Skeletal muscle cell (primary cell): ENCODE data around the gene OTC.

Experiments used
- DNase-seq: peaks from one replicate; pipeline ENCODE4 v3.0.0-alpha.2; 2010; ENCODE audit warnings: low read depth
- H3K4me3 ChIP-seq: 2 replicates; pipeline ENCODE4 v1.5.1; 2011; ENCODE audit warnings: low read depth, mild to moderate bottlenecking, control low read depth, low read length, moderate library complexity

OTC gene

GRCh38 chrX:38352362-38352761 is at the start of gene OTC:
OTC (plus strand) TSS chrX:38352604; CDS start chrX:38352697, 93 bp downstream.
- H3K4me3 ChIP-seq, result no peak within 1 kb of the TSS
- DNase-seq, result no peak

GRCh38 chrX:38304010-38304409 is 48.4 kb upstream of the OTC start:
- no peak for DNase-seq
- no peak overlapping the region for H3K4me3 ChIP-seq

DNA sequence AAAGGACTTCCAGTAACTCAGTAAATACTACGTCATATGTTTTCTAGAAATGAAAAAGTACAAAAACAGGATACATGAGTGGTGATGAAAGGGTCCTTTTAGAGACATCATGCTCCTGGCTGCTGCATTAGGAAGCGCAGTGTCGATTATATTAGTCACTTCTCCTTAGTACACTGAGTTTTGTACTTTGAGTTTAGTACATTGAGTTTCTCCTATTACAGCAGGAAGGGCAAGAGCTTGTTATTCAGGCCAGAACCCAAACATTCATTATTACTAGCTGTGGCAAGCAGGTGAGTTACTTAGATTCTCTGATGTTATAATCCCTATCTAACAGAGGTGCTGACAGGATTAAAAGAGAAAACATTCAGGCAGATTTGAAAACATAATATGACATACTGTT is 46.4 kb upstream of the OTC start:
- peak; percentile 62 for DNase-seq
- H3K4me3 ChIP-seq, result no peak overlapping the region

GRCh38 chrX:38311743-38312142 is 40.7 kb upstream of the OTC start:
- no peak for DNase-seq
- H3K4me3 ChIP-seq, result no peak overlapping the region

- peak; percentile 45 for DNase-seq
- H3K4me3 ChIP-seq, result no peak overlapping the region
Measured at GRCh38 chrX:38312436-38312835, 40.0 kb upstream of the OTC start.

DNA sequence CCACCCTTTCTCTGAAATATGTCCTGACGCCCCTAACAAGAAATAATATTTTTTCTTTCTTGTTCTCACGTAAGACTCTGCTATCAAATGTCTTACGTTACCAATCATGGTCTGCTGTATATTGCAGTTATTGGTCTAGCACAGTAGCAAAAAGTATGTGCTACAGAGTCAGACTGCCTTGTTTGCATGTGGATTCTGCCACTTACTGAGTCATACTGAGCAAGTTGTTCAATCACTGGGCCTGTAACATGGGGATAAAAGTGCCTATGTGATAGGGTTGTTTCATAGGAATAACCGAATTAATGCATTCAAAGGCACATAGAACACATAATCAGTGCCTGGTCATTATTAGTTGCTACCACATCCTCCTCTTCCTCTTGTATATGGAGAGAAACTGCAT is 39.2 kb upstream of the OTC start:
- no peak overlapping the region for H3K4me3 ChIP-seq

GRCh38 chrX:38315186-38315585 is 37.2 kb upstream of the OTC start:
- DNase-seq, result no peak
- no peak overlapping the region for H3K4me3 ChIP-seq

More for the DNA sequence above, 39.2 kb upstream of the OTC start:
- no peak for DNase-seq

DNA sequence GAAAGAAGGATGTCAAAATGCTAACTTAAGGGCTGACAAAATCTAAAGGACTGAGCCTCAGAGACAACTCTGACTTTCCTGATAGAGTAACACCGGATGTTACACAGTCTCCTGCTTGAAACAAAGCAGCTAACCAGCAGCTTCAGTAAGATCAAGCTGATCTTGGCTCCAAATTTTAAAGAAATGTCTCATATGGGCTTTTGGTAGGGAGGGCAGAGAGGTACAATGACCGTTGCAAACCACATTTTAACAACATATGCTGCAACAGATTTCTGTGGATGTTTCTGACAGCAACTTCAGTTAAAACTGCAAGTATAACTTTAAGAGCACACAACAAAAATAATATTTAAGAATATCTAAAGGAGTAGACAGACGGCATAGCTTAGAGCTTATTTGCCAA is 34.2 kb upstream of the OTC start:
- H3K4me3 ChIP-seq, result no peak overlapping the region

GRCh38 chrX:38318606-38319005 is 33.8 kb upstream of the OTC start:
- no peak overlapping the region for H3K4me3 ChIP-seq
- DNase-seq, result no peak

More for the DNA sequence above, 34.2 kb upstream of the OTC start:
- no peak for DNase-seq

GRCh38 chrX:38320819-38321218 is 31.6 kb upstream of the OTC start:
- DNase-seq, result no peak
- no peak overlapping the region for H3K4me3 ChIP-seq

GRCh38 chrX:38326086-38326485 is 26.3 kb upstream of the OTC start:
- H3K4me3 ChIP-seq, result peak overlapping the region; percentile 66
- DNase-seq, result no peak

GRCh38 chrX:38327007-38327774 is 25.2 kb upstream of the OTC start, which contains the start of gene RPGR:
RPGR (minus strand) TSS chrX:38327509; CDS start chrX:38327367, 142 bp downstream.
- peak within 1 kb of the TSS; percentile 66 for H3K4me3 ChIP-seq
- DNase-seq, result peak; percentile 77

DNA sequence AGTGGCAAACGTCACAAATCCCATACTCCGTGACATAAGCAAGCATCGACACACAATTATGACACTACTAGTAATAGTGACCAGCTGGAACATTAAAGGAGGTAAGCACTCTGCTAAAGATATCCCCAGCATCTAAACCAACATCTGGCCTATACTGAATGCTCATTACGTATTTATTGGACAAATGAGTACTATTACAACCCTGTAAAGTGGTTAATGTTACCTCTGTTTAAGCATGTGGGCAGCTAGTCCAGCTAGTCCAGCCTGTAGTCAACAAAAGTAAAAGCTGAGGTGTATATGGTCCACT is 24.7 kb upstream of the OTC start:
- DNase-seq, result no peak
- peak overlapping the region; percentile 66 for H3K4me3 ChIP-seq

- no peak for DNase-seq
- no peak overlapping the region for H3K4me3 ChIP-seq
Measured at GRCh38 chrX:38332505-38332904, 19.9 kb upstream of the OTC start.

DNA sequence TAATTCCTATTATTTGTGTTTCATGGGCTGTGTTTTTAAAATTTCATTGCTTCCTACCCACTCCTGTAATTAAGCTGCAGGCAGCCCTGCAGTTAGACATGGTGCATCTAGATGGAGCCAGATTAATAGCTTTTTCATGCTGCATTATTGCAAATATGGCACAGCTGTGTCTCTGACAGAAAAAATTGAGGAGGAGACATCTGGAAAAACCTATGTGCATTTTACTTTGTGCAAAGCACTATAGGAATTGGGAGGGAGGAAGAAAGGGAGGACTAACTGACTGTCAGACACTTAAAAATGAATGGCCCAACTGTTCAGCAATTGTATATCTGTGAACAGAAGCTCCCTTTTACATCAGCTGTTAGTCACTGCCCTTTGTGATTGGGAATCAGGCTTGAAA is 17.0 kb upstream of the OTC start:
- DNase-seq, result no peak
- no peak overlapping the region for H3K4me3 ChIP-seq

- H3K4me3 ChIP-seq, result no peak overlapping the region
- no peak for DNase-seq
Measured at GRCh38 chrX:38336538-38337240, 15.7 kb upstream of the OTC start.

GRCh38 chrX:38341442-38341841 is 11.0 kb upstream of the OTC start:
- no peak overlapping the region for H3K4me3 ChIP-seq
- no peak for DNase-seq

DNA sequence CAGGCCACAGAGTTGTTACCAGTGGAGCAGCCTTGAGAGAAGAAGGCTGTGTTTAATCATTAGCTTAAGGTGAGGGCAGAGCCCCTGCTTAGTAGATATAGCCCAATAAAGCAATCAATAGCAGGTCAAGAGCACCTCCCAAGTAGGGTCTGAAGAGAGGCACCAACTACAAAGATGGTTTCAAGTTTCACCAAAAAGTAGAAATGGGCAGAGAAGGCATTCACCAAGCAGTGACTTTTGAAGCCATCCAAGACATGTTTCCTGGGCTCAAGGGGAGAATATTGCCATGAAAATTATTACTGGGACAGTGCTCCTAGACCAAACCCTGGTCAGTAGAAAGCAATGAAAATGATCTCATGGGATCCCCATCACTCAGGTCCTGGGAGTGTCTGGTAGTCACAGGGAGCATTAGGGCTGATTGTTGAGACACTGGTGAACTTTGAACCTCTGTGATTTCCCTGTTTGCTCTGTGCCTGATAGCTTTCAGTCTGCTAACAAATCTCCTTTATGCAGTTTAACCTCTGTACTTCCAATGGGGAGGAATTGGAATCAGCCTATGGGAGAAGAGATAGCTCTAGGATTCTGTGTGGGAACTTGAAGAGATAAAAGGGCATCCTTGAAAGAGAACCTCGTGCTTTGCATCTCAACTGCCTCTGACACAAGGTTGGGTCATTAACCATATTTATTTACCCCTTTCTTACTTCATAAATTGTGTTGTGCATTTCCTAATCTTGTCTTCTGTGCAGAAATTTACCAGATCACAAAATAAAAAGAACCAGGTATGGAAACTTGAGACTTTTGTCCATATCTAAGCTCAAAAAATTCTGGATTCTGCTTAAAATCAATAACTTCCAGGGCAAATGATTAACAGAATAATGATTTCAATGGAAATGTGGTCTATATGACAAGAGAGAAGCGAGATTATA is 9.3 kb upstream of the OTC start:
- H3K4me3 ChIP-seq, result no peak overlapping the region
- DNase-seq, result no peak

GRCh38 chrX:38346150-38346549 is 6.3 kb upstream of the OTC start:
- no peak overlapping the region for H3K4me3 ChIP-seq
- no peak for DNase-seq

- H3K4me3 ChIP-seq, result no peak overlapping the region
- DNase-seq, result peak; percentile 58
Measured at GRCh38 chrX:38347136-38347535, 5.3 kb upstream of the OTC start.
